Erythroblast (primary cell): ENCODE measurements around the gene PER1.

Source experiments
- DNase-seq, 2 experiments: peaks; one replicate each; lab custom pipeline; 2025; lab: John Stamatoyannopoulos, UW
- GATA1 ChIP-seq: IDR thresholded peaks from 2 replicates; pipeline ENCODE4 v1.6.1; 2011; ENCODE audit warnings: low read depth, mild to moderate bottlenecking, control low read depth, low read length, moderate library complexity
- POLR2A ChIP-seq: IDR thresholded peaks from 2 replicates; pipeline ENCODE4 v1.6.1; 2011; ENCODE audit warnings: mild to moderate bottlenecking, low read length

PER1 gene

DNA sequence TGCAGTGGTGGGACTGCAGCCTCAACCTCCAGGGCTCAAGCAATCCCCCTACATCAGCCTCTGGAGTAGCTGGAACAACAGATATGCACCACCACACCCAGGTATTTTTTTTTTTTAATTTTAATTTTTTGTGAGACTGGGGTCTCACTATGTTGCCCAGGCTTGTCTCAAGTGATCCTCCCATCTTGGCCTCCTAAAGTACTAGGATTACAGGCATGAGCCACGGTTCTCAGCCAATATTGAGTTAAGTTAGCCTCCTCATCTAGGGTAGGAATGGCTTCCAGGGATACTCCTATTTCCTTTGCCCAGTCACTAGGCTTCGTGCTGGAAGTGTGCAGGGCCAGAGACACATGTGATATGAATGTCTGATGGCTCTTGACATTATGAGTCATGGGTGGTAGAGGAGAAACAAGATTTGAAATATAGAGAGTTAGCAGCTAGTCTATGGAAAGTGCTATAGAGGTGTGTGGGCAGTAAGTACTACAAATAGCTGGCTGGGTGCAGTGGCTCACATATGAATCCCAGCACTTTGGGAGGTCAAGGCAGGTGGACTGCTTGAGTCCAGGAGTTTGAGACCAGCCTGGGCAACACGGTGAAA lies 20.3 kb downstream of the PER1 start:
- DNase-seq: no peak
- TF ChIP-seq POLR2A (no peak), GATA1 (no peak)

DNA sequence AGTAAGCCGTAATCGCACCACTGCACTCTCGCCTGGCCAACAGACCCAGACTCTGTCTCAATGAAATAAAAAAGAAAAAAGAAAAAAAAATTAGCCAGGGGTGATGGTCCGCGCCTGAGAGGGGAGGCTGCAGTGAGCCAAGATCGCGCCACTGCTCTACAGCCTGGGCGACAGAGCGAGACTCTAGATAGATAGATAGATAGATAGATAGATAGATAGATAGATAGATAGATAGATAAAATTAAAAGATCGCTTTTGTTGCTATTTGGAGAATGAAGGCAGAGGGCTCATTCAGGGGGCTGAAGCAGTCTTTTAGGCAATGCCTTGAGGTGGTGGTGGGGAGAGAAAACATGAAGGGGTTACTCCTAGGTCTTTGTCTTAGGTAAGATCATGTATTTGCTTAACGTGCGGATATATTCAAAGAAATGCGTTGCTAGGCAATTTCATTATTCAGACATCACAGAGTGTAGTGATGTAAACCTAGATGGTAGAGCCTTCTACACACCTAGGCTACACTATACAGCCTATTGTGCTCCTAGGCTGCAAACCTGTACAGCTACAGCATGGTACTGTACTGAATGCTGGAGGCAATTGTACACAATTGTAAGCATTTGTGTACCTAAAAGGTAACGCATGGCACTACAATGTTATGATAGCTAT lies 23.9 kb downstream of the PER1 start:
- no peak for TF ChIP-seq POLR2A
- no peak for TF ChIP-seq GATA1
- no peak for DNase-seq

DNA sequence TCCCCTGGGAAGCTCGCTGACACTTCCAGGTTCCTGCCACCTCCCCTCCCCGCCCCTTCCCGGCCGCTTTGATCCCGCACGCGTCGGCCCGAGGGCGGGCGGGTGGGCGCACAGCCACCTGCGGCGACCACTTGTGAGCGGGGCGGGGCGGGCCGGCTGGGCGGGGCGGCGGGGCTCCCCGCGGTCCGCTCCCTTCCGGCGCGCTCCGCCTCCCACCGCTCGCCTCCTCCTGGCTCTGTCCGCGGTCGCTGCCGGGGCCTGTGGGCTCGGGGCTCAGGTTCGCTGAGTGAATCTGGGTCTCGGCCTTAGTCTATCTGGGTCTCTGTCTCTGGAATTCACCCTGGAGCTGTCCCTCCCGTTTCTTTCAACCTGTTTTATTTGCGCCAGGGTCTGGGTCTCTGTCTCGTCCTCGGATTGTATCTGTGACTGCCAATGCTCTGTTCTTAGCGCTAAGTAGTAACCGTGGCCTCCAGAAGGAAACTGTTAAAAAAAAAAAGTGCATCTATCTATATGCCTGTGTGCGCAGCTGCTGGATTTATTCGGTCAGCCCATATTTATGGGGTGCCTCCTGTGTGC lies 25.6 kb downstream of the PER1 start:
- TF ChIP-seq GATA1: no peak
- DNase-seq: peak; percentile 57 to 58

DNA sequence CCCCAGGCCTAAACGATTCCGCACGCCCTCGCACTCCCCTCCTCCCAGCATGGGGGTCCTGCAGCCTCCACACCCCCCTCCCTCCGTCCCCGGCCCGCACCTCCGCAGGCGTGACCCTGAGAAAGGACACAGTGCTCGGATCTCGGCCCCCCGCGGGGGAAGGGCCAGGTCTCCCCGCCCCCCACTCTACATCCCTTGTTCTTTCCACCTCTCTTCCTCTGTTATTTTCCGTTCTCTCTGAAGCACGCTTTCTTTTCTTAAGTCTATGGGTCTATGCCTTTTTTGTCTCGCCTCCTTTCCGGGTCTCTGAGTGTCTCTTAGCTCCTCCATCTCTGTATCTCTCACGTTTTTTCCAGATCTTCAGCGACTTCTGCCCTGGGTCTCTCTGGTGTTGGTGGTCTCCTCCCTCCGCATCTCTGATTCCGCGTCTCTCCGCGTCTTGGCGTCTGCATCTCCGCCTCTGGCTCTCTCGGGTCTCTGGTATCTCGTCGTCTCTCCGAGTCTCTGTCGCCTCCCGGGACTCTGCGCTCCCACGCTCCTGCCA lies 26.2 kb downstream of the PER1 start:
- TF ChIP-seq POLR2A (no peak), GATA1 (no peak)
- DNase-seq: no peak

DNA sequence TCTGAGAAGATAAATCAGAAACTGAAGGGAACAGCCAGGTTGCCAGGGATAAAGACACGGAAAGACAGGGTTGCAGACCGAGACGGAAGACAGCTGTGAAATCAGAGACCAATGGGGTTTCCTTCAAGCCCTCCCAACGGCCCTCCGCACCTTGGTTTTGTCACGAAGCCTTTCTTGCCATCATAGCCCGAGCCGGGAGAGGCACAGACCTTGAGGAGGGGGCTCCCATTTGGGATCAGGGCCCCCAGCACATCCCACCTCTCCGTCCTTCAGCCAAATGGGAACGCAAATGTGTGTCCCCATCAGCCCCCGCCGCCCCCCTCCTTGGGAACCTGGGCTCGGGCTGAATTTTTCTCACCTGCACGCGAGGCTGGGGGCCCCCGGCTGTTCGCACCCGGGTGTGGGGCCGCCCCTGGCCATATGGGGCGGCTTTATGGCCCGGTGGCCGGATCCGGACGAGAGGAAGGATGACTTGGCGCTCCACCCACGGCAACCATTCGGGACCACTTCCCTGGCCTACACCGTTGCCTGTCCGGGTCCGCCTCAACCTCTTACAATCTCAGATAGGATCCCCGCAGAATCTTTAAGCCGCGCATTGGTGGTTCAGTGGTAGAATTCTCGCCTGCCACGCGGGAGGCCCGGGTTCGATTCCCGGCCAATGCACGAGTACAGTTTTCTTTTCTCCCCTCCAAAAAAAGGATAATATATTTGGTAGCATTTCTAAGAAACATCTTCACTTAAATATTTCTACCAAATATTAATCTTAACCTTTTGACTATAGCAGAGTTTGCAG lies 26.9 kb downstream of the PER1 start:
- DNase-seq: peak; percentile 82 to 92
- TF ChIP-seq POLR2A (no peak), GATA1 (no peak)

DNA sequence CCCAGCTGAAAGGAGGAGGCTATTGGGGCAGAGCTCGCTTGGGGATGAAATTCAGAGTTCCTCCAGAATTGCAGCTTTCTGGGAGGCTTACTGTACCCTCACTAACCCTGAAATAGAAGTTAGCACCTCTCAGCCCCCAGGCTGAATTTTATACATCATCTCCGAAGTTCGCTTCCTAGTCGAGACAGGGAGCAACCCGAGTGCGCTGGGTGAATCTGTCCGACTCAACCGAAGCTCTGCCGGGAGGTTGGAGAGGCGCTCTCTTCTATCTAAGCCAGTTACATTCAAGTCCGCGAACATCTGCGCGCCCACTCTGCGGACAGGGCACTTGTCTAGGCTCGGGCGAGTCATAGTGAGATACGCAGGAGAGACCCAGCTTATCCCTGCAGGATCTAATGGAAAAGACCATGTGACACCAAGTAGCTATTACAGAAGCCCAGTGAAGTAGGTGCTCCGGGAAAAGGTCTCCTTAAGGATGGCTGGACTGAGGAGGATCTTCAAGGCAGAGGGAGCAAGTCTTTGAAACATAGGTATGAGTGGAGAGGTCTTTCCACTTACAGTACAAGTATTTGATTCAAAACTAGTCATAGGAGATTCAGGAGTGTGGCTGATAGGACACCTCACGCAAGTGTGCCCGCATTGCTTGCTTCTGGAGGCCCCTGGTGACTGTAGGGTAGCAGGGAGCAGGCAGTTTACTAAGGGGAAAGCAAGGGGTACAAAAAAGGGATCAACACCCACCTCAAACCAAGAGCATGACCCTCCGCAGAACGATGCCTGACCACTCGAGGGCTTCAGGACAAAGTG lies 27.7 kb downstream of the PER1 start:
- TF ChIP-seq GATA1: no peak
- no peak for TF ChIP-seq POLR2A
- DNase-seq: no peak

DNA sequence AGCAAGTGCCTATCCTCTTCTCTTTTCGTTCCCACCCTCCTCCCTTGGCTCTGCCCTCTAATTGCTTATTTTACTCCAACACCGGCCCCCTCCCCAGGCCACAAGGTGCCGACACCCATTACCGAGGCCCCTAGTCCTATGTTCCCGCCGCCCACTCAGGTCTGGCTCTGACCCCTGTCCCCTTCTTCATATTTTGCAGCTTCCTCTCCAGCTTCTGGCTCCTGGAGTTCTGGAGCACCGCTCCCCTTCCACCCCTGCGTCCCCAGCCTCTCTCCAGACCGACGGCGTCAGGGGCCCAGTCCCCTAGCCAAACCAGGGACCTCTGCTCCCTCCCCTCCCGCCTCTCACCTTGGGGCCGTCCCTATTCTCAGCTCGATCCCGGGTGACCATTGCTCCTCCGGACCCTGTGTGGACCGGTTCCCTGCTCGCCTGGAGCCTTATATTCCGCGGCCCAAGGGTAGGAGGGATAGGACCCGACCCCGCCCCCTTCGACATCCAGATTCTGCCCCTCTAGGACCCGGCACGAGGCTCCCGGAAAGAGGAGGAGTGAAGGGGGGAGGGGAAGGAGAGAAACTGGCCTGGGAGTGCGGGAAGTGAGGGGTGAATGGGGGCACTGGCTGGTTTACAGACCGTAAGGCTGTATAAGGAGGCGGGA lies 28.4 kb downstream of the PER1 start, which contains the start of gene HES7:
Gene HES7, minus strand, starts transcription at position 412 of the 655 bp plus-strand sequence. Its CDS starts 22 bp downstream, at position 390.
- DNase-seq: no peak
- no peak for TF ChIP-seq POLR2A
- TF ChIP-seq GATA1: no peak

DNA sequence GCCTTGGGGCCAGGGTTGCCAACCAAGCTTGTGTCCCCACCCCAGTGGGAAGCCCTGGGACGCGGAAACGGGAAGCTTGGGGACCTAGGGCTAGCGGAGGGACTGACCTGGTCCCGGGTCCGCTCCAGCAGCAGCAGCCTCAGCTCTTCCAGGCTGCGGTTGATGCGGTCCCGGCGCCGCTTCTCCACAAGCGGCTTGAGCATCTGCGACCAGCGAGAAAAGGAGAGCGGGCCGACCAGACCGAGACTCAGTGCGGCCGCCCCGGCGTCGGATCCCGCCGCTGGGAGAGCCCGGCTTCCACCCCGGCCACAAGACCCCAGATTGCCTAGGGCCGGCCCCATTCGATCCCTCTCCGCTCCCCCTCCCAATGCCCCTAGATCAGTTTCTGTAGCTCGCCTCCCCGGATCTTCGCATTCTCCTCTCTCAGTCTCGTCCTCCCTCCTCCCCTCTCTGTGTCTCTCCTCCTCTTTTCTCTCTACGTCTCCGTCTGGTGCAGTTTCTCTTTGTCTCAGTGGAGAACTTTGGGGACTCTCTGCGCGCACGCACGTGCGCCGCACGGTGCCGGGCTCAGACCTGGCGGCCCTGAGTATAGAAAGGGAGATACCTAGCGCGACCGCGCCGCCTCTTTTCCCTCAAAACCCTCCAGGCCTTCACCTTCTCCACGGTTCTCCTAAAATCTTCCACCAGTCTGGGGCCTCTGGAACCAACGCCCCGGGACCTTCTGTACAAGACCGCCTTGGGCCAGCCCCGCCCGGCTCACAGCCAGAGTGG lies 29.1 kb downstream of the PER1 start:
- TF ChIP-seq POLR2A (no peak), GATA1 (no peak)
- no peak for DNase-seq

DNA sequence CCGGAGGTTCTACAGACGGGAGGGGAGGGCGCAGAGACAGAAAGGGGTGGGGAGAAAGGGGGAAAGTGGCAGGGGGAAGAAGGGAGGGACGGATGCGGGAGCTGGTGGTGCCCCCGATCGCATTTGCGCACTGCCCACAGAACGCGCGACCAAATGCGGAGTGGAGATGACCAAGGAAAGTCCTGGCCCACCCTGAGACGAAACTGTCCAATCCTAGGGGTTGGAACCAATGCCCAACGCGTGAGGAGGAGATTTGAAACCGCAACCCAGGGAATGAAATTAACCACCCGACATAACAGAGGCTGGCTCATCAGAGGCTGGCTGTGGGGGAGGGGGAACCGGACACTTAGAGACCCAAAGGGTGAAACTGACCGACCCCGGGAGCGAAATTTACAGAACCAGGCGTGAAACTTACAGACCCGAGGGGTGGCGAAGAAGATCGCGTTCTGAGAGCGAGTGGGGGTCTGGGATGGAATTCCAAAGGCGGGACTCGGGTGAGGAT lies 29.7 kb downstream of the PER1 start:
- TF ChIP-seq POLR2A (no peak), GATA1 (no peak)
- no peak for DNase-seq

DNA sequence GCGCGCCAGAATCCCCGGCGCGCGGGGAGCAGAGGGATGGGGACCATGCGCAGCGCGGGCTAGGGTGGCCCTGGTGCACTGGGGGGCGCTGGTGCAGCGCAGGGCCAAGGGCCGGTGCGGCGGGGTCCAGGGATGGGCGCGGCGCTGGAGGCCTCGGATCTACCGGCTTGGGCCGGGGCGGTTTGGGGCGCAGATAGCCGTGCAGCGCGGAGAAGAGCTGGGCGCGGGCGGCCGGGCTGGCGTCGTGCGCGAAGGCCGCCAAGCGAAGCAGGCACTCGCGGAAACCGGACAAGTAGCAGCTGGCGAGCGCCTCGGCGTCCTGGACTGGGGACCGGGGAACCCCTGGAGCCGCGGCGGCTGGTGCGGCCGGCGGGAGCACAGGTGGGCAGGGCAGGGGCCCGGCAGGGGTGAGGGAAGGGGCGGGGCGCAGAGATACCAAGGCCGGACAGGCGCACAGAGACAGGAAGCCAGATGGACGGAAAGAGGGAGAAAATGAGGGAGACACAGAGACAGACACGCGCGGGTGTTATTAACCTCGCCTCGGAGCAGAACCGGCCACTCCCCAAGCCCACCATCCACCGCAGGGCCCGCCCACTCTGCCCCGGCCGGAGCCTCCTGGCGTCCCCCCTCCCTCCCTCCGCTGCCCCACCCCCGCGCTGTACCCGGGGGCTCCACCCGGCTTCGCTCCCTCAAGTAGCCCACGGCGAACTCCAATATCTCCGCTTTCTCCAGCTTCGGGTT lies 30.4 kb downstream of the PER1 start:
- DNase-seq: peak; percentile 79 to 81

DNA sequence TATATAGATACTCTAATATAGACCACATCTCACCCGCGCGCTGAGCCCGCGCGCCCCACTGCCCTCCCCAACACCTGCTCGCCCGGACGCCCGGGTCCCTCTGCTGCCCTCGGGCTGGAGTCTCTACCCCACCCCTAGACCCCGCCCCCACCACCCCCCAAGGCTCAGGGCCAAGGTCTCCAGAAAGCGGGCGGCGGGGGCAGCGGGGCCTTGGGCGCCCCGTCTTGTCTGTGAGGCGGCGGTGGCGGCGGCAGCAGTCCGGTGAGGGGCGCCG lies 30.9 kb downstream of the PER1 start:
- no peak for DNase-seq
- TF ChIP-seq GATA1 (no peak), POLR2A (no peak)

More for the DNA sequence above, 30.4 kb downstream of the PER1 start:
- TF ChIP-seq GATA1: no peak
- TF ChIP-seq POLR2A: no peak
